ENCODE results near the gene BSPRY.
A peak's percentile ranks its signal among the peaks of the same experiment; 100 is the strongest.

Gene BSPRY

DNA sequence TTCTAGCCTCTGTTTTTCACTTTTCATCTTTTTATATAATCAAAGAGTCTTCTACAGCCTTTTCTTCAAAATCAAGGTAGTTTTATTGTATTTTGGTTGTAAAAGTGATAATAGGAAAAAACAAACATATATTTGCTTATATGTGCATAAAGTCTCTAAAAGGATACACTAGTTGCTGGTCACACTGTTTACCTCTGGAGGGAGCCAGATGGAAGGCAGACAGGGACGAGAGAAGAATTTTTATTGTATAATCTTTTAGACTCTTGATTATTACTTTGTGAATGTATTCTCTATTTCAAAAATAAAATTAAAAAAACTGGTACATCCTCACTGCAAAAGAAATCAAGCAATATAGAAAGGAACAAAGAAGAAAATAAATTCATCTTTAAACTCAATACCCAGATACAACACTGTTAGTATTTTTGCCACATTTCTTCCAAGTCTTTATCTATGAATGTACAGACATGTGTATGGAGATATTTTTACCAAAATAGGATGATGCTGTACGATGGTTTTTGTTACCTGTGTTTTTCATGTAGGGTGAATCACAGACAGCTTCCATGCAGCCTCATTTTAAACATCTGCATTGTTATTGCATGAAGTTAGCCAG, 40.0 kb upstream of the BSPRY start:
- H3K27me3 ChIP-seq (ENCODE audit: insufficient read depth, low read length, poor library complexity, severe bottlenecking): no peaks in the 10 kb centered on the region
- no peak overlapping the region for H3K9ac ChIP-seq (ENCODE audit: low read depth, low read length, poor library complexity, severe bottlenecking)
- no peaks in the 10 kb centered on the region for H3F3A ChIP-seq (ENCODE audit: low read depth)
- TF ChIP-seq, protein P1, sequence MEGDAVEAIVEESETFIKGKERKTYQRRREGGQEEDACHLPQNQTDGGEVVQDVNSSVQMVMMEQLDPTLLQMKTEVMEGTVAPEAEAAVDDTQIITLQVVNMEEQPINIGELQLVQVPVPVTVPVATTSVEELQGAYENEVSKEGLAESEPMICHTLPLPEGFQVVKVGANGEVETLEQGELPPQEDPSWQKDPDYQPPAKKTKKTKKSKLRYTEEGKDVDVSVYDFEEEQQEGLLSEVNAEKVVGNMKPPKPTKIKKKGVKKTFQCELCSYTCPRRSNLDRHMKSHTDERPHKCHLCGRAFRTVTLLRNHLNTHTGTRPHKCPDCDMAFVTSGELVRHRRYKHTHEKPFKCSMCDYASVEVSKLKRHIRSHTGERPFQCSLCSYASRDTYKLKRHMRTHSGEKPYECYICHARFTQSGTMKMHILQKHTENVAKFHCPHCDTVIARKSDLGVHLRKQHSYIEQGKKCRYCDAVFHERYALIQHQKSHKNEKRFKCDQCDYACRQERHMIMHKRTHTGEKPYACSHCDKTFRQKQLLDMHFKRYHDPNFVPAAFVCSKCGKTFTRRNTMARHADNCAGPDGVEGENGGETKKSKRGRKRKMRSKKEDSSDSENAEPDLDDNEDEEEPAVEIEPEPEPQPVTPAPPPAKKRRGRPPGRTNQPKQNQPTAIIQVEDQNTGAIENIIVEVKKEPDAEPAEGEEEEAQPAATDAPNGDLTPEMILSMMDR (conservative IDR thresholded peaks at IDR 0.05; ENCODE audit: low read length): peak; percentile 88
- no peak for TF ChIP-seq EZH2phosphoT487 (IDR thresholded peaks at IDR 0.05; ENCODE audit: borderline replicate concordance)
- H3K4me3 ChIP-seq (ENCODE audit: low read length, poor library complexity, severe bottlenecking): no peak overlapping the region
- H3K36me3 ChIP-seq (ENCODE audit: insufficient read depth, low read length): no peaks in the 10 kb centered on the region
- H3K4me2 ChIP-seq (ENCODE audit: low read depth, low read length, poor library complexity, severe bottlenecking): no peak overlapping the region
- no peaks in the 10 kb centered on the region for H3K4me1 ChIP-seq (ENCODE audit: insufficient read depth, low read length, poor library complexity, severe bottlenecking)
- no peaks in the 10 kb centered on the region for H3K79me2 ChIP-seq (ENCODE audit: insufficient read depth, low read length)
- H4K20me1 ChIP-seq (ENCODE audit: insufficient read depth, low read length, poor library complexity, severe bottlenecking): no peaks in the 10 kb centered on the region
- H3K9me2 ChIP-seq (replicated peaks; ENCODE audit: low read depth, low read length): no peaks in the 10 kb centered on the region
- no peaks in the 10 kb centered on the region for H3K9me3 ChIP-seq (ENCODE audit: insufficient read depth, low read depth, low read length)
- no peak overlapping the region for H2AFZ ChIP-seq (ENCODE audit: low read length)

DNA sequence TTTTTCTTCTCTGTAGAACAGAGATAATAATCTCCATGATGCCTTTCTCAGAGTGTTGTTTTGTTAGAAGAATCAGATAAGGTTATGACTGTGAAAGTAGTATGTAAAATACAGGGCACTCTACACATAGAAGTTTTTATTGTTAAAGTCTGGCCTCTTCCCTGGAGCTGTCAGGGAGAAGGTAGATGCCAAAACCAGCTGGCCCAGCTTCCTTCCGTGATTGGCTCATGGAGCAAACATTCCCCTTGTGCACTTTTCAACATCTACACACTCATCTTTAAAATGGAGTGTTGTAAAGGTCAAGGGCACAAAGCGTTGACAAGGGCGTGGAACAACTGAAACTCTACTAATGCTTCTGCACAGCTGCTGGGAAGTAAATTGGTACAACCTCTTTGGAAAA, 38.8 kb upstream of the BSPRY start:
- no peaks in the 10 kb centered on the region for H3F3A ChIP-seq (ENCODE audit: low read depth)
- H3K36me3 ChIP-seq (ENCODE audit: insufficient read depth, low read length): no peaks in the 10 kb centered on the region
- no peak overlapping the region for H3K4me2 ChIP-seq (ENCODE audit: low read depth, low read length, poor library complexity, severe bottlenecking)
- H3K4me1 ChIP-seq (ENCODE audit: insufficient read depth, low read length, poor library complexity, severe bottlenecking): no peaks in the 10 kb centered on the region
- no peak for TF ChIP-seq EZH2phosphoT487 (IDR thresholded peaks at IDR 0.05; ENCODE audit: borderline replicate concordance)
- TF ChIP-seq, protein P1 (conservative IDR thresholded peaks at IDR 0.05; ENCODE audit: low read length): no peak
- no peaks in the 10 kb centered on the region for H3K9me2 ChIP-seq (replicated peaks; ENCODE audit: low read depth, low read length)
- H3K27me3 ChIP-seq (ENCODE audit: insufficient read depth, low read length, poor library complexity, severe bottlenecking): no peaks in the 10 kb centered on the region
- no peaks in the 10 kb centered on the region for H3K9me3 ChIP-seq (ENCODE audit: insufficient read depth, low read depth, low read length)
- no peak overlapping the region for H3K4me3 ChIP-seq (ENCODE audit: low read length, poor library complexity, severe bottlenecking)
- no peaks in the 10 kb centered on the region for H3K79me2 ChIP-seq (ENCODE audit: insufficient read depth, low read length)
- no peaks in the 10 kb centered on the region for H4K20me1 ChIP-seq (ENCODE audit: insufficient read depth, low read length, poor library complexity, severe bottlenecking)
- H2AFZ ChIP-seq (ENCODE audit: low read length): no peak overlapping the region
- H3K9ac ChIP-seq (ENCODE audit: low read depth, low read length, poor library complexity, severe bottlenecking): no peak overlapping the region

- Histone ChIP-seq H3F3A (ENCODE audit: low read depth) (no peaks in the 10 kb centered on the region), H3K4me1 (ENCODE audit: insufficient read depth, low read length, poor library complexity, severe bottlenecking) (no peaks in the 10 kb centered on the region), H3K9me3 (ENCODE audit: insufficient read depth, low read depth, low read length) (no peaks in the 10 kb centered on the region), H3K79me2 (ENCODE audit: insufficient read depth, low read length) (no peaks in the 10 kb centered on the region), H4K20me1 (ENCODE audit: insufficient read depth, low read length, poor library complexity, severe bottlenecking) (no peaks in the 10 kb centered on the region), H2AFZ (ENCODE audit: low read length) (no peak overlapping the region), H3K9ac (ENCODE audit: low read depth, low read length, poor library complexity, severe bottlenecking) (no peak overlapping the region), H3K4me2 (ENCODE audit: low read depth, low read length, poor library complexity, severe bottlenecking) (no peak overlapping the region), H3K36me3 (ENCODE audit: insufficient read depth, low read length) (no peaks in the 10 kb centered on the region), H3K9me2 (replicated peaks; ENCODE audit: low read depth, low read length) (no peaks in the 10 kb centered on the region), H3K27me3 (ENCODE audit: insufficient read depth, low read length, poor library complexity, severe bottlenecking) (no peaks in the 10 kb centered on the region), H3K4me3 (ENCODE audit: low read length, poor library complexity, severe bottlenecking) (no peak overlapping the region)
- TF ChIP-seq EZH2phosphoT487 (IDR thresholded peaks at IDR 0.05; ENCODE audit: borderline replicate concordance): no peak
- TF ChIP-seq, protein P1 (conservative IDR thresholded peaks at IDR 0.05; ENCODE audit: low read length): no peak
These were observed 37.4 kb upstream of the BSPRY start for GRCh38 chr9:113311961-113312360.

Data from Loucy (cell line).